NCI-H446 (cell line): ENCODE results near the gene CABP4.
"Not testable (repeated sequence)": the region's sequence is repeated elsewhere in the genome, so short reads cannot be mapped to it uniquely, and the experiment has no call there.

Experiments used
- DNase-seq, 2 experiments: peaks; one replicate each; lab custom pipeline; 2025; lab: John Stamatoyannopoulos, UW

The CABP4 gene

DNA sequence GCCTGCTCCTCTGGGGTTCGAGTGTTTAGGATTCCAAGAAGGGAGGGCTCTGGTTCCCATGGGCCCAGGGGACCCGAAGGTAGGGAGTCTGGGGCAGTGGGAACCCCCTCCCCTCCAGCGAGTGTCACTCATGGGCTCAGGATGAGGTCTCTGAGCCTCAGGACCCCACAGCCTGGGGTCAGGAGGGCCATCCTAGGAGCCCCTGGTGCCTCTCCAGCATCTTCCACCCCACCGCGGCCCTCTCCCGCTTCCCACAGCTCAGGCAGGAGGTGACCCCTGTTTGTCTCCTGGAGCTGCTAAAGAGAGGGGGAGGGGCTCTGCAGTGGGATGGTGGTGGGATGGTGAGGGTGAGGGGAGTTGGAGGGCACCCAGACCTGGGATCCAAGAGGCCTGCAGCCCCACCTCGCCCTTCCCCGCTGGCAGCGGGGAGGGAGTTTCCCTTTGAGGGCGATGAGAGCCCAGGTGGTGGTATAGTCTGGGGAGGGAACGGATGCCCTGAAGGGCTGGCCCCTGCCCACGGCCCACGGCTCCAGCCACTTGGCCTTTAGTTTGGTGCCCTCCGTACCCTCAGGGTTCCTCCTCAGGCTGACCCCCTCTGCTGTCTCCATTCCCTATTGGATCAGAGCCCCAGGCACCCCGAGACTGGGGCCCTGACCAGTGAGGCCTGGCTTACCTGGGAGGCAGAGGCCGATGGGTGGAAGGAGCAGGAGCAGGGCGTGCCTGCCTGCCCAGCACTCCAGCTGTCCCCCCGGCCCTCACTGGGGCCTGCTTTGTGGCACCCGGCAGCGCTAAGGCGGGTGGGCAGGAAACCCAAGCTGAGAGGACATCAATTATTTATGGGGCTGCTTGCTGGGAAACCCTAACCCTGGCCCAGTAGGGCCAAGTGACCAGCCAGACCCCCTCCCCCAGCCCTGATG is 1.1 kb upstream of the CABP4 start:
- no peak for DNase-seq

DNA sequence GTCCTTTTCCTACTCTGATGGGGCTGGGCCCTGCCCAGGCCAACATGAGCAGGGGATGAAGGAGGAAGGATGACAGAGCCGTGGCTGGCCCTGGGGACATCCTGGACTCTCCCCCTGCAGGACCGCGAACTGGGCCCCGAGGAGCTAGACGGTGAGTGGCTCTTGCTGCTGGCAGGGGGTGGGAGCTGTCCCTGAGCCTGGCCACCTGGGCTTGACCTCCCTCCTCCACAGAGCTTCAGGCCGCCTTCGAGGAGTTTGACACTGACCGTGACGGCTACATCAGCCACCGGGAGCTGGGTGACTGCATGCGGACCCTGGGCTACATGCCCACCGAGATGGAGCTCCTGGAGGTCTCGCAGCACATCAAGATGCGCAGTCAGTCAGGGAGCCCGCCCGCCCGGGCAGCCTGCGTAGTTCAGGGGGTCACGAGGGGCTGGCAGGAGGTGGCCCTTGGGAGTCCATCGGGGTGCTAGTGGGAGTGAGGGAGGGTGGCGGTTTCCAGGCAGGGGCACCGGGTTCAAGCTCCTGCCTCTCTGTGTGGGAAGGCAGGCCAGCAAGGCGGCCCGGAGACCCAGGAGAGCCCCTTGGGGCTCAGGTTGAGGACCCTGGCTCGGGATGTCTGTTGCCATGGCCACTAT is 1.0 kb downstream of the CABP4 start:
- DNase-seq, result no peak

DNA sequence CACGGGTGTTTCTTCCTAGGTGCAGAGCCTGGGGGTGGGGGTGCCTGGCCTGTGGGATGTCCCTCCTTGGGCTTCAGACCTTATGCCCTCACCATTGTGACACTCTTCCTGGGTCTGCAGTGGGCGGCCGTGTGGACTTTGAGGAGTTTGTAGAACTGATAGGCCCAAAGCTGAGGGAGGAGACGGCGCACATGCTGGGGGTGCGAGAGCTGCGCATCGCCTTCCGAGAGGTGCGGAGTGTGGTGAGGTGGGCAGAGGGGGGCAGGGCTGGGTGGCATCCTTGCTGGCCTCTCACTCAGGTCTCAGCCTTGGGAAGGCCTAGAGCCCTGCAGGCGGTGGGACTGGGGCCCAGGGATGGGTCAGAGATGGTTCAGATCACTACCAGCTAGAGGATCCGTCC is 2.3 kb downstream of the CABP4 start:
- no peak for DNase-seq

- DNase-seq, result no peak
Measured at GRCh38 chr11:67458266-67458665, 3.1 kb downstream of the CABP4 start.

DNA sequence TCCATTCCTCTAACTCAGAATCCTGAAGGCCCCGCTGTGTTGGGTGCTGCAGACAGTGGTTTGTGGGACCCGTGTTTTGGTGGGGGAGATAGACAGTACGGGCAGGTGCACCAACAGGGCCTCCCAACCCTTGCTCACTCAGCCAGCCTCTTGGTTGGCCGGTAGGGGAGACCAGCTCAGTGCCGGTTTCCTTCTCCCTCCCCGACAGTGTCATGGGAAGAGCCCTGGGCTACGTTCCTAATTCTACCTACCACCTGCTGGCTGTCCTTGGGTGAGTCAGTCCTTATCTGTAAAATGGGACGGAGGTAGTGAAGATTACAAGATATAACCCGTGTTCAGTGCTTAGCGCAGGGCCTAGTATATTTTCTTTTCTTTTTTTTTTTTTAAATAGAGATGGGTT is 8.0 kb downstream of the CABP4 start:
- DNase-seq, result no peak

GRCh38 chr11:67463680-67464410 is 8.7 kb downstream of the CABP4 start:
- DNase-seq, result no peak

DNA sequence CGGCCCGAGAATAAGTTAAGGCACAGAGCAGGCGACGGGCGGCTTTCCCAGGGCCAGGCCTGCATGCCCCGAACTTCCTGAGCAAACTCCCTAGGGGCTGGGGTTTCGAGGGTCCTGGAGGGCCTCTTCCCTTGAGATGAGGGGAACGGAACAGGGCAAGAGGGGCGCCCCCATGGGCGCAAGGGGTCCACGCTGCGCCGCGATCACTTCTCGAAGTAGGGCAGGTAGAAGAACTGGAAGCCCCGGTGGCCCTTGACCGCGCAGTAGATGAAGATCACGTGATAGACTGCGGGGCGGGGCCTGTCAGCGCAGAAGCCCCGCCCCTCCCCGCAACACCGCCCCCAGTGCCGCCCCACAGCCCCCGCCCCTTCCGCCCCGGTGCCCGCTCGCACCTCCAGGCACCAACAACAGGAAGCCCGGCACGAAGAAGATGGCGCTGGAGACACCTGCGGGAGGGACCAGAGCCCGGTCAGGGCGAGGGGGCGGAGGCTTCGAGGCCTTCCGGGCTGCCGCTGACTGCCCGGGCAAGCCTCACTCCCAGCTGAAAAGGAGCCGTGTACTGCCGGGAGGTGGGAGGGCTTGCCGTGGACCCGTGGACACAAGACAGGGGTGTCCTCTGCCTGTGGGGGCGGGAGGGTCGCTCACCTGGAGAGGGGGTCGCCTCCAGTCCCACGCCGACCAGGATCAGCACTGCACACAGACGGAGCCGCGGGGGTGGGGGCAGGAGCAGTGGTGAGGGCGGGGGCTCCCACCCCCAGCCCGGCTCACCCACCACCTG is 9.4 kb downstream of the CABP4 start:
- no peak for DNase-seq

- DNase-seq, result no peak
Measured at GRCh38 chr11:67465189-67465510, 10.0 kb downstream of the CABP4 start.

- not testable (repeated sequence) for DNase-seq
Measured at GRCh38 chr11:67465530-67465929, 10.4 kb downstream of the CABP4 start.

GRCh38 chr11:67466367-67466766 is 11.2 kb downstream of the CABP4 start:
- no peak for DNase-seq

DNA sequence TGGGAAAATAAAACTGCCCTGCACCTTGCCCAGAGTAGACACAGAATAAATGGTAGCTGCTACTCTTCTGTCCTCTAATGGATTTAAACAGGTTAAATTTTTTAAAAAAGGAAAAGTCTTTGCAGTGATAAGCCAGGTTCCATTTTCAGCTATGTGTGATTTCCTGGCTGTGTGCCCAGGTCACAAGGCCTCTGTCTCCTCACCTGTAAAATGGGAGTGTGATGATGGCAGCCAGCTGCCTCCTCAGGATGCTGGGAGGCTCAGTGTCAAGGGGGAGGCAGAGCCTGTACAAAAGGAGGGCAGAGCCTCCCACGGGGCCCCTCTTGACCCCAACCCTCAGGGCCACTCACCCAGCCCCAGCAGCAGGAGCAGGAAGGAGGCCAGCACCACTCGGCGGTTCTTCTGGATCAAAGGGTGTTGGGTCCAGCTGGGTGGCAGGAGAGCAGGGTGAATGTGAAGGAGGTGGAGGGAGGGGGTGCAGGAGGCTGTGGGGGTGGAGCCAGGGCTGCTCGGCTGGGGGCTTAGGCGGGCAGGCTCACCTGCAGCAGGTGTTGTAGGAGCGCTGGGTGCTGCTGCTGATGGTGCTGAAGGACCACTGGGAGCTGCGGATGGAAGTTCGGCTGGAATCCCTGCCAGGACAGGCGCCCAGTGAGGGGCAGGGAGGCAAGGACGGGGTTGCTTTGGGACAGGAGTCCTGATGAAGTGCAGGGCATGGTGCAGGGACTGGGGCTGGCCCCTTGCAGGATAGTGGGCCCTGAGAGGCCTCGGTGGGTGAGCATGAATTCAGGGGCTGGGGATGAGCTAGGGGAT is 12.0 kb downstream of the CABP4 start:
- DNase-seq, result no peak

DNA sequence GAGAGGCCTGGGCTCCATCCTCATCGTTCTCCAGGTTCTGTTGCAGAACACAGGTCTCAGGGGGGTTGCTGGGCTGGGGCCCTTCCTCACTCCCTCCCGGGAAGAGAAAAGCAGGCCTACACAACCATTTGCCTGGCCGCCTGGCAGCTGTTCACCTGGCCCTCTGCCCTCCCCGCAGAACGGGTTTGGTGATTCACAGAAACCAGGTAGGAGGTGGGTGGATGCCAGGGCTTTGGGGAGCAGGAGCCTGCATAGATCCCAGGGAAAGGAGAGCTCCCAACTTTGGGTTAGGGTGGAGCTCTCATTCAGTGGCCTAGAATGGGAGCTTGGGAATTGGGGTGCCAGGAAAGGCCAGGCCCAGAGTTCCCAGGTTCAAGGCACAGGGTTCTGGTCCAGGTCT is 12.9 kb downstream of the CABP4 start:
- DNase-seq, result no peak

DNA sequence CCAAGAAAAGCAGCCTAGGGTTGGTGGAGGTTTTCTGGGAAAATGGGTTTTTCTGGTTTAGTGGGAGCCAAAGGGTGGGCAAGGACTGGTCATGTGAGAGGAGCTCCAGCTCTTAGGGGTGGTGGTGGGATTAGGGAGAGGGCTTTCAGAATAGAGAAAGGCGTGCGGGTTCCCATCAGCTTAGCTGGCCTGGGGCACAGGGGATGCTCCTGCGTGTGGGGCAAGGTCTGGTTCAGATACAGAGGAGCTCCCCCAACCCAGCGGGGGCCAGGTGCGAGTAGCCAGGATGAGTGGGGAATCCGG is 13.3 kb downstream of the CABP4 start:
- DNase-seq, result no peak

DNA sequence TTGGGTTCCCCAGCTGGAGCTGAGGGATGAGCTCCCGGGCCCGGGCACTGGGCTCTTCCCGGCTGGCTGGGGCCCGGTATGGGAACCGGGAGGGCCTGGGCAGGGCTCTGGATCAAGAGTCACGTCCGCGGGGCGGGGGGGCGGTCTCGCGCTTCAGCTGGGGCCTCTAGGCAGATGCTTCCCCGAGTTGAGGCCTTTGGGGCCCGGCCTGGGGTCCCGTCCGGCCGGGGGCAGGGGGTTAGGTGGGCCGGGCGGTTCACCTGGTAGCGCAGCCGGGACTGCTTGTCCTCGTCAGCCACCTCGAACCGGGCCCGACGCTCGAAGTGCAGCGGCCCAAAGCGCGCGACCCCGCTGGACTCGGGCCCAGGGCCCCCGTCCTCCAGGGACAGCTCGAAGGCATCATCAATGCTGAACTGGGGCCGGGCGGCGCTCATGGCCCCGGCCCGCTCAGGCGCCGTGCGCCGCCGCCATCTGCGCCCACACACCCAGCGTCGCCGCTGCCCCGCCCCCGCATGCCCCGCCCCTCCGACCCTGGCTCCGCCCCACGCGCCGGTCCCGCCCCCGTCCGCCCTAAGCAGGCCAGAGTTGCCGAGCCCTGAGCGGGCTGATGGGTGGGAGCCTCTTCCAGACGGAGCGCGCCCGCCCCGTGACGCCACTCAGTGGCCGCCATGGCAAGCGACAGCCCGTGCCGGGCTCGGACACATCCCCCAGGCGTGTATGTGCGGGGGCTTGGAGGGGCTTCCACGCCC is 13.8 kb downstream of the CABP4 start, which contains the start of gene TMEM134:
TMEM134 (minus strand) TSS at position 493 of the 749 bp plus-strand sequence; CDS start at position 434, 59 bp downstream.
- peak; percentile 80 to 94 for DNase-seq

- DNase-seq, result no peak
Measured at GRCh38 chr11:67469508-67469811, 14.3 kb downstream of the CABP4 start.

DNA sequence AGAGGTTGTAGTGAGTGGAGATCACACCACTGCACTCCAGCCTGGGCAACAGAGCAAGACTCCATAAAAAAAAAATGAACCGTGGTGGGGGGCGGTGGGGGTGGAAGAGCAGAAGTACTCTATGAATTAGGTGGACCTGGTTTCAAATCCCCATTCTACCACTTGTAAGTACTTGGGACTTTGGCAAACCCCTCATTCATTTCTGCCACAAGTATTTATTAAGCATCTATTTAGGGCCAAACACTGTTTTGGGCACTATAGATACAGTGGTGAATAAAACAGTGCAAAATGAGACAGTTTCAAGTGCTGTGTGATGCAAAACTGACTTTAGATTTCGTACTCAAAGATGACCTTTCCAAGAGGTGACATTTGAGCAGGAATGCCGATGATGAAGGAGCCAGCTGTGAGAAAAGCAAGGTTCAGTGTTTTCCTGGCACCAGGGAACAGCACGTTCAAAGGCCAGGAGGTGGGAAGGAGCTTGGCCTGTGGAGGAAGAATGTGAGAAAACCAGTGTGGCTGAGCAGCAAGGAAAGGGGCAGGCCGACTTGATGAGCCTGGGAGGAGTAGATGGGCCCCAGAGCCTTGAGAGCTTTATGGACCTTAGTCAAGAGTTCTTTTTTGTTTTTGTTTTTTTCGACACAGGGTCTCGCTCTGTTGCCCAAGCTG is 15.3 kb downstream of the CABP4 start:
- no peak for DNase-seq

DNA sequence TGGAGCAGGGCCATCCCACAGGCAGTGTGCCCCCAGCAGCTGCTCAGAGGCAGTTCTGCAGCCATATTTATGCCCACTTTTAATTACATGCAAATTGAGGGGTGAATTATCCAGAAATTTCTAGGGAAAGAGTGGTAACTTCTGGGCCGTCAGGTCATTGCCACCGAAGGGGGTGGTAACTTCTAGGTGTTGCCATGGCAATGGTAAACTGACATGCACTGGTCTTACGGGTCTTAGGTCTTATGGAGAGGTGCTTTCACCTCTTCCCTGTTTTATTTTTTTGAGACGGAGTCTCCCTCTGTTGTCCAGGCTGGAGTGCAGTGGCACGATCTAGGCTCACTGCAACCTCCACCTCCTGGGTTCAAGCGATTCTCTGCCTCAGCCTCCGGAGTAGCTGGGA is 17.7 kb downstream of the CABP4 start:
- DNase-seq, result no peak

DNA sequence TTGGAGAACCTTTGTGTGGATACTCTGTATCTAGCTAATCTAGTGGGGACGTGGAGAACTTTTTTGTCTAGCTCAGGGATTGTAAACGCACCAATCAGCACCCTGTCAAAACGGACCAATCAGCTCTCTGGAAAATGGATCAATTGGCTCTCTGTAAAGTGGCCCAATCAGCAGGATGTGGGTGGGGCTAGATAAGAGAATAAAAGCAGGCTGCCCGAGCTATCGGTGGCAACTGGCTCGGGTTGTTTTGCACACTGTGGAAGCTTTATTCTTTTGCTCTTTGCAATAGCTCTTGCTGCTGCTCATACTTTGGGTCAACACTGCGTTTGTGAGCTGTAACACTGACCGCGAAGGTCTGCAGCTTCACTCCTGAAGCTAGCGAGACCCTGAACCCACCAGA is 21.5 kb downstream of the CABP4 start:
- DNase-seq, result not testable (repeated sequence)

DNA sequence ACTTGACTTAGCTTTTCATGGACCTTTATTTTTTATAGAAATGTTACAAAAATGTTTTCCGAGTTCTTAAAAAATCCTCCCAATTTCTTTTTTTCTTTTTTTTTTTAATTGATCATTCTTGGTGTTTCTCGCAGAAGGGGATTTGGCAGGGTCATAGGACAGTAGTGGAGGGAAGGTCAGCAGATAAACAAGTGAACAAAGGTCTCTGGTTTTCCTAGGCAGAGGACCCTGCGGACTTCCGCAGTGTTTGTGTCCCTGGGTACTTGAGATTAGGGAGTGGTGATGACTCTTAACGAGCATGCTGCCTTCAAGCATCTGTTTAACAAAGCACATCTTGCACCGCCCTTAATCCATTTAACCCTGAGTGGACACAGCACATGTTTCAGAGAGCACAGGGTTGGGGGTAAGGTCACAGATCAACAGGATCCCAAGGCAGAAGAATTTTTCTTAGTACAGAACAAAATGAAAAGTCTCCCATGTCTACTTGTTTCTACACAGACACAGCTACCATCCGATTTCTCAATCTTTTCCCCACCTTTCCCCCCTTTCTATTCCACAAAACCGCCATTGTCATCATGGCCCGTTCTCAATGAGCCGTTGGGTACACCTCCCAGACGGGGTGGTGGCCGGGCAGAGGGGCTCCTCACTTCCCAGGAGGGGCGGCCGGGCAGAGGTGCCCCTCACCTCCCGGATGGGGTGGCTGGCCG is 22.3 kb downstream of the CABP4 start:
- not testable (repeated sequence) for DNase-seq
